SU-DHL-6 (cell line): ENCODE measurements around the gene CBLN4.

Experiments
- H2AFZ ChIP-seq: fragments of 200-600 bp; sonication (generic); 2 replicates; pipeline ENCODE4 v1.6.1; 2014; ENCODE audit warnings: low read depth, mild to moderate bottlenecking, moderate library complexity, mixed read lengths, antibody characterized with exemption, low read length; ENCODE audit not compliant: severe bottlenecking
- H3F3A ChIP-seq: fragments of 200-600 bp; shearing (Covaris generic); 2 replicates; pipeline ENCODE4 v1.6.0; 2016; ENCODE audit warnings: antibody characterized with exemption, mild to moderate bottlenecking; ENCODE audit not compliant: insufficient read depth
- H3K27ac ChIP-seq: fragments of 200-600 bp; sonication (generic); 2 replicates; pipeline ENCODE4 v1.5.1; 2016; ENCODE audit warnings: low read depth, mild to moderate bottlenecking, low read length, moderate library complexity, mixed read lengths
- H3K27me3 ChIP-seq: fragments of 200-600 bp; sonication (generic), shearing (Covaris generic); 2 replicates; pipeline ENCODE4 v1.6.0; 2014; ENCODE audit warnings: mild to moderate bottlenecking, low read length
- H3K36me3 ChIP-seq: fragments of 200-600 bp; sonication (generic); 2 replicates; pipeline ENCODE4 v1.6.1; 2014; ENCODE audit warnings: mild to moderate bottlenecking, low read length, mixed read lengths
- H3K4me2 ChIP-seq: fragments of 300-600, 200-600 bp; shearing (Covaris generic), sonication (generic); 2 replicates; pipeline ENCODE4 v1.6.0; 2014; ENCODE audit warnings: low read length, low read depth, mild to moderate bottlenecking; ENCODE audit not compliant: poor library complexity, severe bottlenecking
- H3K4me3 ChIP-seq: fragments of 200-600 bp; sonication (generic); 2 replicates; pipeline ENCODE4 v1.5.1; 2014; ENCODE audit warnings: antibody characterized with exemption, low read length, mild to moderate bottlenecking, mixed read lengths; ENCODE audit not compliant: insufficient read depth, poor library complexity, severe bottlenecking
- H3K79me2 ChIP-seq: fragments of 200-600 bp; sonication (generic); 2 replicates; pipeline ENCODE4 v1.6.1; 2014; ENCODE audit warnings: mild to moderate bottlenecking, low read length, moderate library complexity; ENCODE audit not compliant: insufficient read depth
- H3K9ac ChIP-seq: fragments of 200-600 bp; sonication (generic); 2 replicates; pipeline ENCODE4 v1.7.0; 2014; ENCODE audit warnings: mild to moderate bottlenecking, low read length
- H3K9me2 ChIP-seq: fragments of 200-600 bp; sonication (generic); replicated peaks from 2 replicates; pipeline ENCODE4 v1.6.1; 2014; ENCODE audit warnings: low read length; ENCODE audit not compliant: insufficient read depth
- H3K9me3 ChIP-seq: fragments of 200-600 bp; sonication (generic); 2 replicates; pipeline ENCODE4 v1.6.1; 2014; ENCODE audit warnings: low read length, mixed read lengths; ENCODE audit not compliant: insufficient read depth
- H4K20me1 ChIP-seq: fragments of 200-600 bp; sonication (generic); 2 replicates; pipeline ENCODE4 v1.6.1; 2014; ENCODE audit warnings: low read depth, mild to moderate bottlenecking, antibody characterized with exemption, low read length, moderate library complexity, mixed read lengths
- CTCF ChIP-seq: fragments of 200-600 bp; sonication (generic); IDR thresholded peaks from one replicate; pipeline ENCODE4 v1.5.1; 2017; ENCODE audit warnings: antibody characterized with exemption, mild to moderate bottlenecking, low read length, moderate library complexity; ENCODE audit not compliant: insufficient read depth, poor library complexity, severe bottlenecking
- EZH2phosphoT487 ChIP-seq: fragments of 200-600 bp; sonication (generic), shearing (Covaris generic); conservative IDR thresholded peaks from 2 replicates; pipeline ENCODE4 v1.6.1; 2018; ENCODE audit warnings: mild to moderate bottlenecking, antibody characterized with exemption, low read length, moderate library complexity, mixed read lengths

The CBLN4 gene

GRCh38 chr20:55947701-55948100 lies 57.6 kb downstream of the CBLN4 start:
- Histone ChIP-seq H3K79me2 (no peaks in the 10 kb centered on the region), H3K9me2 (no peaks in the 10 kb centered on the region), H3K4me3 (no peak overlapping the region), H4K20me1 (no peaks in the 10 kb centered on the region), H3K36me3 (no peaks in the 10 kb centered on the region), H2AFZ (no peak overlapping the region), H3K27ac (no peak overlapping the region), H3K4me2 (no peak overlapping the region), H3F3A (no peaks in the 10 kb centered on the region), H3K27me3 (no peaks in the 10 kb centered on the region), H3K9ac (no peak overlapping the region), H3K9me3 (no peaks in the 10 kb centered on the region)
- no peak for TF ChIP-seq CTCF
- no peak for TF ChIP-seq EZH2phosphoT487
